ENCODE results near the gene PHF21A. TPM values are rescaled to one million over a fixed set of nuclear protein-coding genes. Genes with fewer than 3 reads are reported as not detected.
A peak's percentile ranks its signal among the peaks of the same experiment; 100 is the strongest.

PHF21A gene
- total RNA-seq, 1 experiment from 2014 or later = 51.7 TPM

- peak within 1 kb of the TSS; percentile 95 for H3K4me3 ChIP-seq (ENCODE audit: low read length)
- peaks cover 4% of the 10 kb centered on the region; the same call in 1 of the 2 replicates for H4K20me1 ChIP-seq (ENCODE audit: insufficient read depth, low read depth, low read length)
- peak; percentile 99 for DNase-seq
- peak within 1 kb of the TSS; percentile 67; the same call in 1 of the 2 replicates for H2AFZ ChIP-seq (ENCODE audit: low read length)
- H3K9me3 ChIP-seq (ENCODE audit: low read length) = no peaks in the 10 kb centered on the region
- H3K4me2 ChIP-seq (ENCODE audit: low read depth, low read length, poor library complexity, severe bottlenecking) = peak within 1 kb of the TSS; percentile 94
- H3K36me3 ChIP-seq (ENCODE audit: insufficient read depth, low read length) = no peaks in the 10 kb centered on the region; the same call in none of the 2 replicates
- peaks cover 25% of the 10 kb centered on the region for H3K79me2 ChIP-seq (ENCODE audit: low read length)
- no peaks in the 10 kb centered on the region for H3K9me2 ChIP-seq (replicated peaks; ENCODE audit: insufficient read depth, low read length)
- H3K27ac ChIP-seq (ENCODE audit: low read length) = peak within 1 kb of the TSS; percentile 76
- no peaks in the 10 kb centered on the region for H3K27me3 ChIP-seq (ENCODE audit: low read length)
- H3K9ac ChIP-seq (ENCODE audit: low read length) = peak within 1 kb of the TSS; percentile 97
- peaks cover 32% of the 10 kb centered on the region for H3K4me1 ChIP-seq (ENCODE audit: low read length)
These were observed 203.5 kb downstream of the PHF21A start, which contains the start of gene PEX16 for GRCh38 chr11:45917623-45918330. PEX16 (minus strand) TSS chr11:45917877; CDS start chr11:45917811, 66 bp downstream.

- Histone ChIP-seq H3K4me1 (ENCODE audit: low read length) (peaks cover 27% of the 10 kb centered on the region), H3K27me3 (ENCODE audit: low read length) (no peaks in the 10 kb centered on the region), H3K79me2 (ENCODE audit: low read length) (peaks cover 25% of the 10 kb centered on the region), H3K9ac (ENCODE audit: low read length) (peak overlapping the region; percentile 97), H3K4me3 (ENCODE audit: low read length) (peak overlapping the region; percentile 95), H4K20me1 (ENCODE audit: insufficient read depth, low read depth, low read length) (peaks cover 4% of the 10 kb centered on the region; the same call in 1 of the 2 replicates), H3K4me2 (ENCODE audit: low read depth, low read length, poor library complexity, severe bottlenecking) (peak overlapping the region; percentile 94), H3K27ac (ENCODE audit: low read length) (peak overlapping the region; percentile 76), H3K9me2 (replicated peaks; ENCODE audit: insufficient read depth, low read length) (no peaks in the 10 kb centered on the region), H2AFZ (ENCODE audit: low read length) (0 out of 2 replicates have a peak overlapping the region, but pooled peaks have one; percentile 34), H3K9me3 (ENCODE audit: low read length) (no peaks in the 10 kb centered on the region), H3K36me3 (ENCODE audit: insufficient read depth, low read length) (no peaks in the 10 kb centered on the region; the same call in none of the 2 replicates)
- DNase-seq = no peak
These were observed 204.0 kb downstream of the PHF21A start for GRCh38 chr11:45917286-45917622.

- peaks cover 25% of the 10 kb centered on the region for H3K79me2 ChIP-seq (ENCODE audit: low read length)
- H3K4me1 ChIP-seq (ENCODE audit: low read length) = peaks cover 24% of the 10 kb centered on the region
- H3K36me3 ChIP-seq (ENCODE audit: insufficient read depth, low read length) = peaks cover 2% of the 10 kb centered on the region
- H4K20me1 ChIP-seq (ENCODE audit: insufficient read depth, low read depth, low read length) = peaks cover 4% of the 10 kb centered on the region; the same call in 1 of the 2 replicates
- no peak overlapping the region for H3K27ac ChIP-seq (ENCODE audit: low read length)
- H3K9me2 ChIP-seq (replicated peaks; ENCODE audit: insufficient read depth, low read length) = no peaks in the 10 kb centered on the region
- H3K9me3 ChIP-seq (ENCODE audit: low read length) = no peaks in the 10 kb centered on the region
- no peak for DNase-seq
- H3K9ac ChIP-seq (ENCODE audit: low read length) = no peak overlapping the region
- no peak overlapping the region for H2AFZ ChIP-seq (ENCODE audit: low read length)
- H3K4me3 ChIP-seq (ENCODE audit: low read length) = no peak overlapping the region
- H3K27me3 ChIP-seq (ENCODE audit: low read length) = no peaks in the 10 kb centered on the region
- H3K4me2 ChIP-seq (ENCODE audit: low read depth, low read length, poor library complexity, severe bottlenecking) = no peak overlapping the region
These were observed 205.8 kb downstream of the PHF21A start for GRCh38 chr11:45915446-45915845.

- no peak overlapping the region for H3K27ac ChIP-seq (ENCODE audit: low read length)
- DNase-seq = no peak
- H3K79me2 ChIP-seq (ENCODE audit: low read length) = peaks cover 25% of the 10 kb centered on the region
- no peaks in the 10 kb centered on the region for H3K9me3 ChIP-seq (ENCODE audit: low read length)
- no peak overlapping the region for H3K4me2 ChIP-seq (ENCODE audit: low read depth, low read length, poor library complexity, severe bottlenecking)
- H3K36me3 ChIP-seq (ENCODE audit: insufficient read depth, low read length) = peaks cover 2% of the 10 kb centered on the region
- no peak overlapping the region for H2AFZ ChIP-seq (ENCODE audit: low read length)
- peaks cover 4% of the 10 kb centered on the region; the same call in 1 of the 2 replicates for H4K20me1 ChIP-seq (ENCODE audit: insufficient read depth, low read depth, low read length)
- H3K9me2 ChIP-seq (replicated peaks; ENCODE audit: insufficient read depth, low read length) = no peaks in the 10 kb centered on the region
- no peaks in the 10 kb centered on the region for H3K27me3 ChIP-seq (ENCODE audit: low read length)
- no peak overlapping the region for H3K9ac ChIP-seq (ENCODE audit: low read length)
- no peak overlapping the region for H3K4me3 ChIP-seq (ENCODE audit: low read length)
- peaks cover 21% of the 10 kb centered on the region for H3K4me1 ChIP-seq (ENCODE audit: low read length)
These were observed 207.2 kb downstream of the PHF21A start for GRCh38 chr11:45913942-45914635.

- no peaks in the 10 kb centered on the region for H3K9me2 ChIP-seq (replicated peaks; ENCODE audit: insufficient read depth, low read length)
- H3K27ac ChIP-seq (ENCODE audit: low read length) = no peak overlapping the region
- H3K36me3 ChIP-seq (ENCODE audit: insufficient read depth, low read length) = peaks cover 2% of the 10 kb centered on the region
- H3K79me2 ChIP-seq (ENCODE audit: low read length) = peaks cover 25% of the 10 kb centered on the region
- H3K9ac ChIP-seq (ENCODE audit: low read length) = no peak overlapping the region
- H2AFZ ChIP-seq (ENCODE audit: low read length) = no peak overlapping the region
- no peak overlapping the region for H3K4me3 ChIP-seq (ENCODE audit: low read length)
- peaks cover 16% of the 10 kb centered on the region for H3K4me1 ChIP-seq (ENCODE audit: low read length)
- H3K4me2 ChIP-seq (ENCODE audit: low read depth, low read length, poor library complexity, severe bottlenecking) = no peak overlapping the region
- no peaks in the 10 kb centered on the region for H3K27me3 ChIP-seq (ENCODE audit: low read length)
- no peak for DNase-seq
- H3K9me3 ChIP-seq (ENCODE audit: low read length) = no peaks in the 10 kb centered on the region
- peaks cover 6% of the 10 kb centered on the region; the same call in 1 of the 2 replicates for H4K20me1 ChIP-seq (ENCODE audit: insufficient read depth, low read depth, low read length)
These were observed 207.7 kb downstream of the PHF21A start for GRCh38 chr11:45913514-45913913.

- H3K27ac ChIP-seq (ENCODE audit: low read length) = no peak overlapping the region
- no peaks in the 10 kb centered on the region for H3K9me3 ChIP-seq (ENCODE audit: low read length)
- no peak overlapping the region for H3K4me3 ChIP-seq (ENCODE audit: low read length)
- H3K36me3 ChIP-seq (ENCODE audit: insufficient read depth, low read length) = peaks cover 2% of the 10 kb centered on the region; the same call in 1 of the 2 replicates
- H2AFZ ChIP-seq (ENCODE audit: low read length) = no peak overlapping the region
- H3K27me3 ChIP-seq (ENCODE audit: low read length) = no peaks in the 10 kb centered on the region
- H3K79me2 ChIP-seq (ENCODE audit: low read length) = peaks cover 6% of the 10 kb centered on the region
- DNase-seq = no peak
- H4K20me1 ChIP-seq (ENCODE audit: insufficient read depth, low read depth, low read length) = peaks cover 6% of the 10 kb centered on the region; the same call in 1 of the 2 replicates
- H3K4me2 ChIP-seq (ENCODE audit: low read depth, low read length, poor library complexity, severe bottlenecking) = no peak overlapping the region
- no peaks in the 10 kb centered on the region for H3K9me2 ChIP-seq (replicated peaks; ENCODE audit: insufficient read depth, low read length)
- H3K9ac ChIP-seq (ENCODE audit: low read length) = no peak overlapping the region
- H3K4me1 ChIP-seq (ENCODE audit: low read length) = no peaks in the 10 kb centered on the region
These were observed 210.6 kb downstream of the PHF21A start for GRCh38 chr11:45910623-45911022.

GRCh38 chr11:45909594-45910475, 211.4 kb downstream of the PHF21A start:
- H4K20me1 ChIP-seq (ENCODE audit: insufficient read depth, low read depth, low read length) = peaks cover 6% of the 10 kb centered on the region; the same call in 1 of the 2 replicates
- no peaks in the 10 kb centered on the region for H3K9me3 ChIP-seq (ENCODE audit: low read length)
- H3K79me2 ChIP-seq (ENCODE audit: low read length) = no peaks in the 10 kb centered on the region
- H3K4me3 ChIP-seq (ENCODE audit: low read length) = no peak overlapping the region
- H2AFZ ChIP-seq (ENCODE audit: low read length) = no peak overlapping the region
- no peaks in the 10 kb centered on the region for H3K4me1 ChIP-seq (ENCODE audit: low read length)
- DNase-seq = no peak
- no peaks in the 10 kb centered on the region for H3K27me3 ChIP-seq (ENCODE audit: low read length)
- H3K9me2 ChIP-seq (replicated peaks; ENCODE audit: insufficient read depth, low read length) = no peaks in the 10 kb centered on the region
- H3K9ac ChIP-seq (ENCODE audit: low read length) = no peak overlapping the region
- peaks cover 2% of the 10 kb centered on the region; the same call in 1 of the 2 replicates for H3K36me3 ChIP-seq (ENCODE audit: insufficient read depth, low read length)
- no peak overlapping the region for H3K4me2 ChIP-seq (ENCODE audit: low read depth, low read length, poor library complexity, severe bottlenecking)
- H3K27ac ChIP-seq (ENCODE audit: low read length) = no peak overlapping the region

Measured in Karpas-422 (cell line).